ENCODE measurements around the gene EMX1. TPM values are rescaled to one million over a fixed set of nuclear protein-coding genes. Genes with fewer than 3 reads are reported as not detected.

EMX1 gene
- total and polyA plus RNA-seq, 2 of the 13 experiments (the other 11 are each of a cell fraction or from before 2014, with no cell fraction given) = 0.62 to 4.9 TPM

DNA sequence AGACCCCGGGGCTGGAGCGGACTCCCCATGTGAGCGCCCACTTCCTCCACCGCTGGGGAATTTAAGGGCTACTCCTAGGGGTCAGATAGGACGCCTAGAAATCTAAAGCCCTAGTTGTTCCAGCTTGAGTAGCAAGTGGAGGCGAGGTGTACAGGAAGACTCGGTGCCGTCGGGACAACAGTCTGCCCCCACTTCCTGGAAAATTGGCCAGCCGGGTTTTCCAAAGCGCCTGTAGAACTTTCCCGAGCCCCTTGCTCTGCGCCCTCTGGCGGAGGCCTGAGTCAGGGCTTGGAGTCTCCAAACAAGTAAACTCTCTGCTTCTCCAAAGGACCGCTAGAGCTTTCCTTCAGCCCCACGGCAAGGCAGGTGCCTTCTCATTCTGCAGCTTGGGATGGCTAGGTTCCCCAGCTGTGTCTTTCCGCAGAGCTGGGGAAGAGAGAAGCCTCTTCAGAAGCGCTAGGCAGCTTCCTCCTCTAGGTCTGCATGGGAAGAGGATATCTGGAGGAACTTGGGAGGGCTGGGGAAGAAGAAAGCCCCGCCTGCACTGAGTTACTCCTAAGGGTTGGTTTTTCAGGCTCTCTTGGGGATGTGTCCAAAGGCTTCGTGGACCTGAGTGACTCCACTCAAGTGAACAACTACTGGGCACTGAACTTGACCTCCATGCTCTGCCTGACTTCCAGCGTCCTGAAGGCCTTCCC is 29.4 kb upstream of the EMX1 start (continued):
- TF ChIP-seq, protein P1, sequence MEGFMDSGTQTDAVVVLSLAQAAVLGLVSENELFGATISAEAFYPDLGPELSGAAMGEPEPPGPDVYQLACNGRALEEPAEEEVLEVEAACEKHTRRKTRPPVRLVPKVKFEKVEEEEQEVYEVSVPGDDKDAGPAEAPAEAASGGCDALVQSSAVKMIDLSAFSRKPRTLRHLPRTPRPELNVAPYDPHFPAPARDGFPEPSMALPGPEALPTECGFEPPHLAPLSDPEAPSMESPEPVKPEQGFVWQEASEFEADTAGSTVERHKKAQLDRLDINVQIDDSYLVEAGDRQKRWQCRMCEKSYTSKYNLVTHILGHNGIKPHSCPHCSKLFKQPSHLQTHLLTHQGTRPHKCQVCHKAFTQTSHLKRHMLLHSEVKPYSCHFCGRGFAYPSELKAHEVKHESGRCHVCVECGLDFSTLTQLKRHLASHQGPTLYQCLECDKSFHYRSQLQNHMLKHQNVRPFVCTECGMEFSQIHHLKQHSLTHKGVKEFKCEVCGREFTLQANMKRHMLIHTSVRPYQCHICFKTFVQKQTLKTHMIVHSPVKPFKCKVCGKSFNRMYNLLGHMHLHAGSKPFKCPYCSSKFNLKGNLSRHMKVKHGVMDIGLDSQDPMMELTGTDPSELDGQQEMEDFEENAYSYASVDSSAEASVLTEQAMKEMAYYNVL (CRISPR knock-in tag; IDR thresholded peaks at IDR 0.05; ENCODE audit: borderline replicate concordance) = peak; percentile 52; the same call in 1 of the 2 replicates
- TF ChIP-seq ZNF367 (CRISPR knock-in tag; IDR thresholded peaks at IDR 0.05; ENCODE audit: borderline replicate concordance) = no peak
- TF ChIP-seq, protein P2, sequence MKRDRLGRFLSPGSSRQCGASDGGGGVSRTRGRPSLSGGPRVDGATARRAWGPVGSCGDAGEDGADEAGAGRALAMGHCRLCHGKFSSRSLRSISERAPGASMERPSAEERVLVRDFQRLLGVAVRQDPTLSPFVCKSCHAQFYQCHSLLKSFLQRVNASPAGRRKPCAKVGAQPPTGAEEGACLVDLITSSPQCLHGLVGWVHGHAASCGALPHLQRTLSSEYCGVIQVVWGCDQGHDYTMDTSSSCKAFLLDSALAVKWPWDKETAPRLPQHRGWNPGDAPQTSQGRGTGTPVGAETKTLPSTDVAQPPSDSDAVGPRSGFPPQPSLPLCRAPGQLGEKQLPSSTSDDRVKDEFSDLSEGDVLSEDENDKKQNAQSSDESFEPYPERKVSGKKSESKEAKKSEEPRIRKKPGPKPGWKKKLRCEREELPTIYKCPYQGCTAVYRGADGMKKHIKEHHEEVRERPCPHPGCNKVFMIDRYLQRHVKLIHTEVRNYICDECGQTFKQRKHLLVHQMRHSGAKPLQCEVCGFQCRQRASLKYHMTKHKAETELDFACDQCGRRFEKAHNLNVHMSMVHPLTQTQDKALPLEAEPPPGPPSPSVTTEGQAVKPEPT (CRISPR knock-in tag; IDR thresholded peaks at IDR 0.05; ENCODE audit: low read depth) = no peak; the same call in 1 of the 2 replicates
- TF ChIP-seq ZFYVE20 (CRISPR knock-in tag; IDR thresholded peaks at IDR 0.05; ENCODE audit: borderline replicate concordance, low read depth) = no peak
- TF ChIP-seq SAP130 (CRISPR knock-in tag; IDR thresholded peaks at IDR 0.05; ENCODE audit: low read depth) = peak; percentile 67; the same call in 1 of the 2 replicates
- TF ChIP-seq, protein P3, sequence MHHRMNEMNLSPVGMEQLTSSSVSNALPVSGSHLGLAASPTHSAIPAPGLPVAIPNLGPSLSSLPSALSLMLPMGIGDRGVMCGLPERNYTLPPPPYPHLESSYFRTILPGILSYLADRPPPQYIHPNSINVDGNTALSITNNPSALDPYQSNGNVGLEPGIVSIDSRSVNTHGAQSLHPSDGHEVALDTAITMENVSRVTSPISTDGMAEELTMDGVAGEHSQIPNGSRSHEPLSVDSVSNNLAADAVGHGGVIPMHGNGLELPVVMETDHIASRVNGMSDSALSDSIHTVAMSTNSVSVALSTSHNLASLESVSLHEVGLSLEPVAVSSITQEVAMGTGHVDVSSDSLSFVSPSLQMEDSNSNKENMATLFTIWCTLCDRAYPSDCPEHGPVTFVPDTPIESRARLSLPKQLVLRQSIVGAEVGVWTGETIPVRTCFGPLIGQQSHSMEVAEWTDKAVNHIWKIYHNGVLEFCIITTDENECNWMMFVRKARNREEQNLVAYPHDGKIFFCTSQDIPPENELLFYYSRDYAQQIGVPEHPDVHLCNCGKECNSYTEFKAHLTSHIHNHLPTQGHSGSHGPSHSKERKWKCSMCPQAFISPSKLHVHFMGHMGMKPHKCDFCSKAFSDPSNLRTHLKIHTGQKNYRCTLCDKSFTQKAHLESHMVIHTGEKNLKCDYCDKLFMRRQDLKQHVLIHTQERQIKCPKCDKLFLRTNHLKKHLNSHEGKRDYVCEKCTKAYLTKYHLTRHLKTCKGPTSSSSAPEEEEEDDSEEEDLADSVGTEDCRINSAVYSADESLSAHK (CRISPR knock-in tag; IDR thresholded peaks at IDR 0.05; ENCODE audit: borderline replicate concordance) = peak; percentile 50; the same call in 1 of the 2 replicates
- peak; percentile 93 for TF ChIP-seq ELF1 (CRISPR knock-in tag; IDR thresholded peaks at IDR 0.05)
- TF ChIP-seq KLF16 (CRISPR knock-in tag; IDR thresholded peaks at IDR 0.05) = peak in 1 of 2 experiments; percentile 71; a peak in 2 of 4 replicates
- no peak for TF ChIP-seq RBM39 (IDR thresholded peaks at IDR 0.05; ENCODE audit: low read depth, low read length, poor library complexity, severe bottlenecking)
- TF ChIP-seq RXRB (CRISPR knock-in tag; IDR thresholded peaks at IDR 0.05; ENCODE audit: borderline replicate concordance) = peak; percentile 32; the same call in 1 of the 2 replicates
- no peak for TF ChIP-seq ZNF724P (CRISPR knock-in tag; IDR thresholded peaks at IDR 0.05; ENCODE audit: borderline replicate concordance)
- TF ChIP-seq KAT8 (CRISPR knock-in tag; IDR thresholded peaks at IDR 0.05) = peak; percentile 74
- TF ChIP-seq ZNF737 (CRISPR knock-in tag; IDR thresholded peaks at IDR 0.05; ENCODE audit: borderline replicate concordance) = no peak
- no peak for TF ChIP-seq HOXD1 (CRISPR knock-in tag; IDR thresholded peaks at IDR 0.05)
- TF ChIP-seq, protein P4, sequence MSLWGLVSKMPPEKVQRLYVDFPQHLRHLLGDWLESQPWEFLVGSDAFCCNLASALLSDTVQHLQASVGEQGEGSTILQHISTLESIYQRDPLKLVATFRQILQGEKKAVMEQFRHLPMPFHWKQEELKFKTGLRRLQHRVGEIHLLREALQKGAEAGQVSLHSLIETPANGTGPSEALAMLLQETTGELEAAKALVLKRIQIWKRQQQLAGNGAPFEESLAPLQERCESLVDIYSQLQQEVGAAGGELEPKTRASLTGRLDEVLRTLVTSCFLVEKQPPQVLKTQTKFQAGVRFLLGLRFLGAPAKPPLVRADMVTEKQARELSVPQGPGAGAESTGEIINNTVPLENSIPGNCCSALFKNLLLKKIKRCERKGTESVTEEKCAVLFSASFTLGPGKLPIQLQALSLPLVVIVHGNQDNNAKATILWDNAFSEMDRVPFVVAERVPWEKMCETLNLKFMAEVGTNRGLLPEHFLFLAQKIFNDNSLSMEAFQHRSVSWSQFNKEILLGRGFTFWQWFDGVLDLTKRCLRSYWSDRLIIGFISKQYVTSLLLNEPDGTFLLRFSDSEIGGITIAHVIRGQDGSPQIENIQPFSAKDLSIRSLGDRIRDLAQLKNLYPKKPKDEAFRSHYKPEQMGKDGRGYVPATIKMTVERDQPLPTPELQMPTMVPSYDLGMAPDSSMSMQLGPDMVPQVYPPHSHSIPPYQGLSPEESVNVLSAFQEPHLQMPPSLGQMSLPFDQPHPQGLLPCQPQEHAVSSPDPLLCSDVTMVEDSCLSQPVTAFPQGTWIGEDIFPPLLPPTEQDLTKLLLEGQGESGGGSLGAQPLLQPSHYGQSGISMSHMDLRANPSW (CRISPR knock-in tag; IDR thresholded peaks at IDR 0.05; ENCODE audit: borderline replicate concordance) = no peak
- TF ChIP-seq ZNF615 (CRISPR knock-in tag; IDR thresholded peaks at IDR 0.05; ENCODE audit: borderline replicate concordance) = no peak
- TF ChIP-seq PCBP1 (IDR thresholded peaks at IDR 0.05; ENCODE audit: borderline replicate concordance, low read depth, low read length) = 0 out of 2 replicates have a peak, but pooled peaks have one; percentile 57

Measured in HepG2 (cell line).